ENCODE measurements around the gene CYSLTR1. TPM values are rescaled to one million over a fixed set of nuclear protein-coding genes. Genes with fewer than 3 reads are reported as not detected.
"Not testable (repeated sequence)": the region's sequence is repeated elsewhere in the genome, so short reads cannot be mapped to it uniquely, and the experiment has no call there.

CYSLTR1 gene
- total RNA-seq, 2 donors from 2014 or later, result 1.5 to 7.3 TPM

DNA sequence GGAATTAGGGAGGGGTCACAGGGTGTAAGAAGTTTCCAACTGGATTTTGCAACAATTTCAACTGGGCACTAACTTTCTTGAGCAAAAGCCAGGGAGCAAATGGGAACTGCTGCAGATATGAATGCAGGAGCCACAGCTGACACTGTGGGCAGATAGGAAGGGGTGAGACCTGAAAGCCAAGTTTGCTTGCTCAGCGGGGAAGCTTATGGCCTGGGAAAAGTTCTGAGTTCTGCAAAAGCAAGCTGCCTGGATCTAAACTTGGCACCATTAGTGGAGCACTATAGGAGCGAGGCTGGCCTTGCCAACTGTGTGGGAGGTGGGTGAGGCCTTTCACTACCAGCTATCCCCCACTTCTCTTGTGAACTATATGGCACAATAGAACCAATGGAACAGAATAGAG is 11.1 kb downstream of the CYSLTR1 start:
- ATAC-seq, result no peak
- H3K27me3 Mint-ChIP-seq, result no peaks in the 10 kb centered on the region
- peaks cover 22 to 28% of the 10 kb centered on the region in 2 donors for H3K4me1 Mint-ChIP-seq (ENCODE audit: low read depth in 2 of 2)
- H3K36me3 Mint-ChIP-seq, result peaks cover 16% of the 10 kb centered on the region
- H3K4me3 Mint-ChIP-seq, result no peak overlapping the region
- no peaks in the 10 kb centered on the region for H3K9me3 Mint-ChIP-seq
- H3K27ac Mint-ChIP-seq, result no peak overlapping the region
- DNase-seq (ENCODE audit: low spot score), result no peak

DNA sequence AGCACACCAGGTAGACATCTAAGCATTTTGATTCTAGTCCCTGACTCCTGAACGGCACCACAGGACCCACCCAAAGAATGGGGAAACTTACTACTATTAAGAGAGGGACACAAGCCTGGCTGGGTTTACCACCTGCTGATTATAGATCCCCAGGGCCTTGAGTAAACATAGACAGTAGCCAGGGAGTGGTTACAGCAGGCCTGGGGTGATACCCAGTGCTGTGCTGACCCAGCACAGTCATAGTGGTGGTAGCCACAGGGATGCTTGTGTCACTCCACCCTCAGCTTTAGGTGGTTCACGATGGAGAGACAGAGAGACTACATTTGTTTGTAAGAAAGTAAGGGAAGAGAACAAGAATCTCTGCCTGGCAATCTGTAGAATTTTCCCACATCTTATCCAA is 11.7 kb downstream of the CYSLTR1 start:
- DNase-seq (ENCODE audit: low spot score), result no peak
- Mint-ChIP-seq H3K36me3 (peaks cover 12% of the 10 kb centered on the region), H3K4me3 (no peak overlapping the region), H3K27ac (no peak overlapping the region), H3K4me1 (ENCODE audit: low read depth in 2 of 2) (peaks cover 21 to 24% of the 10 kb centered on the region in 2 donors), H3K27me3 (no peaks in the 10 kb centered on the region), H3K9me3 (no peaks in the 10 kb centered on the region)
- peak in 1 of 2 donors; percentile 56 for ATAC-seq

DNA sequence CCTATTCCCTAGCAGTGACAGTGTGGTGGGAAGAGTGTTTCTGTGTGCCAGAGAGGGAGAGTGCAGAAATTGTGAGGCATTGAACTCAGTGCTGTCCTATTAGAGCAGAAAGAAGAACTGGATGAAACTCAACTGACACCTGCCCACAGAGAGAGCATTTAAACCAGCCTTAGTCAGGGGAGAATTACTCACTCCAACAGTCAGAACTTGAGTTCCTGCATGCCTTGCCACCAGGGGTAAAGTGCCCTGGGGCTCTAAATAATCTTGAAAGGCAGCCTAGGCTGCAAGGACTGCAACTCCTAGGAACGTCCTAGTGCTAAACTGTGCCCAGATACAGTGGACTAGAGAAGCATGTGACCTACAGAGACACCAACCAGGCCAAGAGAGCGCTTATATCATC is 12.8 kb downstream of the CYSLTR1 start:
- H3K4me3 Mint-ChIP-seq, result no peak overlapping the region
- H3K9me3 Mint-ChIP-seq, result no peaks in the 10 kb centered on the region
- H3K4me1 Mint-ChIP-seq (ENCODE audit: low read depth in 2 of 2), result peaks cover 25 to 27% of the 10 kb centered on the region in 2 donors
- no peaks in the 10 kb centered on the region for H3K27me3 Mint-ChIP-seq
- ATAC-seq, result no peak
- no peak for DNase-seq (ENCODE audit: low spot score)
- H3K27ac Mint-ChIP-seq, result peak overlapping the region in 1 of 2 donors; percentile 24
- H3K36me3 Mint-ChIP-seq, result peaks cover 8% of the 10 kb centered on the region

DNA sequence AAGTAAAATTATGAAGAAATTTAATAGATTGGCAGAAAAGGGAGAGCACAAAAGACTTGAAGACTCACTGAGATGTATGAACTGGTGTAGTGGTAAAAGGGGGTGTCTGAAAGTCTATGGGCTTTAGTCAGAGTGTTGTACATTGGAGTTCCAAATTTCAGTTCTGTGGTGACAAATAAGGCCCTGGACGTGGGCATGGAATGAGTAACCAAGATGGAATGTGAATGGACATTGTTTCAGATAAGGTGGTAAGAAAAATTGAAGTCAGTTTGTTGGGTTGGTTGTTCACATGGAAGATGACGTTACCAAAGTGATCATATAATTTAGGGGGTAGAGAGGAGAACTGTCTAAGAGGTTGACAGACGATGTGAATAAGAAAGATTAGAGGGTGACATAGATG is 13.9 kb downstream of the CYSLTR1 start:
- Mint-ChIP-seq H3K27ac (no peak overlapping the region), H3K4me1 (ENCODE audit: low read depth in 2 of 2) (peaks cover 24 to 25% of the 10 kb centered on the region in 2 donors)

DNA sequence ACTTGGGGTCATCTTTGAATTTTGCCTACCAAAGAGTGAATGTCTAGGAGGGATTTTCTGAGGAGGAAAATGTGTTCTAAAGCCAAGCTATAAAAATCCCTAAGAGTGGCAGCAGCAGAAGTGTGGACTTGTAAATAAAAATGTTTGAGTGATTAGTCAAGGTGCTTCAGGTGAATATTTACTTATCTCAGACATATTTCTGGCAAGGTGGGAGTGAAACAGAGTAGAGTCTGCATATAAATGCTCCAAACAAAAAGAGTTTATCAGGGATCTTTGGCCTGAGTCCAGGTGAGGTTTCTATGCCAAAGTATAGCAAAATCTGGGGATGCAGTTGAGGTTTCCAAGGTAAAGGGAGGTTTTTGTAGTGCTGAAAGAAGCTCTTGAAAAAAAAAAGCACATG is 19.7 kb downstream of the CYSLTR1 start:
- no peaks in the 10 kb centered on the region for H3K9me3 Mint-ChIP-seq
- H3K36me3 Mint-ChIP-seq, result peaks cover 8% of the 10 kb centered on the region
- H3K27me3 Mint-ChIP-seq, result peaks cover 0 to 3% of the 10 kb centered on the region in 2 donors
- no peak overlapping the region for H3K4me3 Mint-ChIP-seq
- H3K27ac Mint-ChIP-seq, result no peak overlapping the region
- DNase-seq (ENCODE audit: low spot score) (no peak), ATAC-seq (no peak)
- peaks cover 5 to 9% of the 10 kb centered on the region in 2 donors for H3K4me1 Mint-ChIP-seq (ENCODE audit: low read depth in 2 of 2)

More for the DNA sequence above, 13.9 kb downstream of the CYSLTR1 start:
- Mint-ChIP-seq H3K36me3 (peaks cover 12% of the 10 kb centered on the region), H3K9me3 (no peaks in the 10 kb centered on the region), H3K27me3 (peaks cover 0 to 3% of the 10 kb centered on the region in 2 donors), H3K4me3 (no peak overlapping the region)
- ATAC-seq, result no peak
- DNase-seq (ENCODE audit: low spot score), result no peak

DNA sequence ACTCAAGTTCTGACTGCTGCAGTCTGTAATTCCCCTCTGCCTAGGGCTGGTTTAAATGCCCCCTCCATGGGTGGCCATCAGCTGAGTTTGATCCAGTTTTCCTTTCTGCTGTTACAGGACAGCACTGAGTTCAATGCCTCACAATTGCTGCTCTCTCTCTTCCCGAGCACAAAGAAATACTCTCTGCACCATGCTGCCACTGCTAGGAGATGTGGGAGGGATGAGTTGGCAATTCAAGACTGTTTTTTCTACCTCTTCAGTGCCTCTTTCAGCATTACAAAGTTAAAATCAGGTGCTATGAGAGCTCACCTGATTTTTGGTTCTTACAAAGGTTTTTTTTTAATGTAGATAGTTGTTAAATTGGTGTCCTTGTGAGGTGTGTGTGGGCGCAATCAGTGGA is 24.3 kb downstream of the CYSLTR1 start:
- no peak for ATAC-seq
- Mint-ChIP-seq H3K4me1 (ENCODE audit: low read depth in 2 of 2) (no peaks in the 10 kb centered on the region), H3K4me3 (no peak overlapping the region), H3K9me3 (peaks cover 3% of the 10 kb centered on the region), H3K27me3 (peaks cover 0 to 3% of the 10 kb centered on the region in 2 donors), H3K36me3 (peaks cover 11% of the 10 kb centered on the region), H3K27ac (no peak overlapping the region)
- no peak for DNase-seq (ENCODE audit: low spot score)

DNA sequence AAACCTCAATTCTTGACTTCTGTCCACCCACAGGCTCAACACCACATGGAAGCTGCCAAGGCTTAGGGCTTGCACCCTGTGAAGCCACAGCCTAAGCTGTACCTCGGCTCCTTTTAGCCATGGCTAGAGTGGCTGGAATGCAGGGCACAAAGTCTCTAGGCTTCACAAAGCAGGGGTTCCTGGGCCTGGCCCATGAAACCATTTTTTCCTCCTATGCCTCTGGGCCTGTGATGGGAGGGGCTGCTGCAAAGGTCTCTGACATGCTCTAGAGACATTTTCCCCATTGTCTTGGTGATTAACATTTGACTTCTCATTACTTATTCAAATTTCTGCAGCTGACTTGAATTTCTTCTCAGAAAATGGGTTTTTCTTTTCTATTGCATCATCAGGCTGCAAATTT is 26.5 kb downstream of the CYSLTR1 start:
- H3K27ac Mint-ChIP-seq; H3K4me3 Mint-ChIP-seq; H3K27me3 Mint-ChIP-seq; H3K9me3 Mint-ChIP-seq; H3K4me1 Mint-ChIP-seq (ENCODE audit: low read depth in 2 of 2); DNase-seq (ENCODE audit: low spot score); ATAC-seq: not testable (repeated sequence)
- H3K36me3 Mint-ChIP-seq, result peaks cover 16% of the 10 kb centered on the region

DNA sequence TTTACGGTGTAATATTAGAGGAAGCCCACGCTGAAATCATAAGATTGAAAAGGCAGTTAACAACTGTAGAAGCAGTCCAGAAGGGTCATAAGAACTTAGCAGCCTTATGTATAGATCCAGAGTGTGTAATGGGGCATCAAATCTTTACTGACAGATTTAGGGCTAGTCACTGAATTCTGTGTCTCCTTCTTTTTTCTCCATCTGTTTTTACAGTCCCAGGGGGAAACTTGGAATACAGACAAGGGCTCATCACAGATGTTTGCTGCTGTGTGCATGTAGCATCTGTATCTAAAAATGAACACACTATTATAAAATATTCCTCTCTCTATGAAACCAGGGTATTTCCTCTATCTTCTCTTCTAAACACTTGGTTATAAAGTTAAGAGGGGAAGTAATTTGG is 43.9 kb downstream of the CYSLTR1 start:
- Mint-ChIP-seq H3K4me3 (no peak overlapping the region), H3K27ac (no peak overlapping the region), H3K27me3 (no peaks in the 10 kb centered on the region), H3K4me1 (ENCODE audit: low read depth in 2 of 2) (no peaks in the 10 kb centered on the region), H3K36me3 (peaks cover 6% of the 10 kb centered on the region), H3K9me3 (peaks cover 9% of the 10 kb centered on the region)
- DNase-seq (ENCODE audit: low spot score) (no peak), ATAC-seq (no peak)

DNA sequence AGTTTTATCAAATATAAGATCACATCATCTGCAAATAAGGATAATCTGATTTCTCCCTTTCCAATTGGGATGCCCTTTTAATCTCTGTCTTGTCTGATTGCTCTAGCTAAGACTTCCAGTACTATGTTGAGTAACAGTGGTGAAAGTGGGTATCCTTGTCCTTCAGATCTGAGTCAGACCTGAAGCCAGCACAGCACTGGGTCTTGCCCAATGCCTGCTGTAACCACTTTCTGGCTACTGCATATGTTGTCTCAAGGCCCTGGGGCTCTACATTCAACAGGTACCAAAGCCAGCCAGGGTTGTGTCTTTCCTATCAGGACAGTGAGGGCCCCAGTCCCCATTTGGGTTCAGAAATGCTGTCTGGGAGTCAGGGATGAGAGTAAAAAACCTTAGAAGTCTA is 90.3 kb downstream of the CYSLTR1 start:
- Mint-ChIP-seq H3K27me3 (peaks cover 0 to 4% of the 10 kb centered on the region in 2 donors), H3K4me1 (ENCODE audit: low read depth in 2 of 2) (peaks cover 0 to 3% of the 10 kb centered on the region in 2 donors), H3K36me3 (peaks cover 4% of the 10 kb centered on the region), H3K27ac (no peak overlapping the region), H3K9me3 (peaks cover 4% of the 10 kb centered on the region), H3K4me3 (no peak overlapping the region)
- peak; percentile 48 to 82 for ATAC-seq
- DNase-seq (ENCODE audit: low spot score), result no peak

DNA sequence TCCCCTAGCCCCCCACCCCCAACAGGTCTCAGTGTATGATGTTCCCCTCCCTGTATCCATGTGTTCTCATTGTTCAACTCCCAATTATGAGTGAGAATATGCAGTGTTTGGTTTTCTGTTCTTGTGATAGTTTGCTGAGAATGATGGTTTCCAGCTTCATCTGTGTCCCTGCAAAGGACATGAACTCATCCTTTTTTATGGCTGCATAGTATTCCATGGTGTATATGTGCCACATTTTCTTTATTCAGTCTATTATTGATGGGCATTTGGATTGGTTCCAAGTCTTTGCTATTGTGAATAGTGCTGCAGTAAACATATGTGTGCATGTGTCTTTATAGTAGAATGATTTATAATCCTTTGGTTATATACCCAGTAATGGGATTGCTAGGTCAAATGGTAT is 101.4 kb downstream of the CYSLTR1 start:
- not testable (repeated sequence) for H3K4me3 Mint-ChIP-seq; H3K9me3 Mint-ChIP-seq; H3K27me3 Mint-ChIP-seq; ATAC-seq; H3K27ac Mint-ChIP-seq; DNase-seq (ENCODE audit: low spot score); H3K4me1 Mint-ChIP-seq (ENCODE audit: low read depth in 2 of 2); H3K36me3 Mint-ChIP-seq

Other genes with a start within 250 kb of the CYSLTR1 start
- 1,000 to 10,000 TPM in 1 of 2 donors, 100 to 1,000 TPM in 1; 625 to 1,197 TPM for gene PGK1, start 223.4 kb downstream of the CYSLTR1 start, total RNA-seq
- 10 to 100 TPM in 1 of 2 donors, 1 to 10 TPM in 1; 8.8 to 10.7 TPM for gene TAF9B, start 188.0 kb downstream of the CYSLTR1 start, total RNA-seq

Measured in natural killer cell treated with Interleukin-12 subunit alpha and Interleukin-12 subunit beta and Interleukin-15 and Interleukin-18, amount 100 ng/mL, for 72 hours (primary cell).